ENCODE results near the gene PPARA. TPM values are rescaled to one million over a fixed set of nuclear protein-coding genes. Genes with fewer than 3 reads are reported as not detected.

The PPARA gene
- total RNA-seq, 1 experiment from 2014 or later, result 7.7 TPM

DNA sequence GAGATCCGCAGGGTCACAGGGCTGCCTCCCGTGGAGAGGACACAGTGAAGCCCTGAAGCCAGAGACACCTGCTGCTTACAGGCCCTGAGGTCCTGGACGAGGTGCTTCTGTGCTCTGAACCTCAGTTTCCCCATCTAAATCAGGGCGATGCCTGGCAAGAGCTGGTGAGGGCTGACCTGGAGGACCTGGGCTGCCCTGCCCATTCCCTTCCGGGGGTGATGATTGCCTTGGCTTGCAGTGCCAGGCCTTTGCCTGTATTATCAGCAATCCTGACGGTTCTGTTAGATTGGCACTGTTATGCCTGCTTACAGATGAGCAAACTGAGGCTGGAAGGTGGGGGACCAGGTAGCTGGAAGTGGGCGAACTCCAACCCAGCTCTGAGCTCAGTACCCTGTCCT lies 138.5 kb downstream of the PPARA start:
- no peaks in the 10 kb centered on the region for H3F3A ChIP-seq (ENCODE audit: low read length, unreplicated experiment)
- no peaks in the 10 kb centered on the region; the same call in 1 of the 2 replicates for H3K36me3 ChIP-seq (ENCODE audit: low read depth, low read length)
- H4K20me1 ChIP-seq (ENCODE audit: low read length), result no peaks in the 10 kb centered on the region
- TF ChIP-seq EZH2 (IDR thresholded peaks at IDR 0.05; ENCODE audit: low read length, unreplicated experiment), result no peak
- TF ChIP-seq, protein P1, sequence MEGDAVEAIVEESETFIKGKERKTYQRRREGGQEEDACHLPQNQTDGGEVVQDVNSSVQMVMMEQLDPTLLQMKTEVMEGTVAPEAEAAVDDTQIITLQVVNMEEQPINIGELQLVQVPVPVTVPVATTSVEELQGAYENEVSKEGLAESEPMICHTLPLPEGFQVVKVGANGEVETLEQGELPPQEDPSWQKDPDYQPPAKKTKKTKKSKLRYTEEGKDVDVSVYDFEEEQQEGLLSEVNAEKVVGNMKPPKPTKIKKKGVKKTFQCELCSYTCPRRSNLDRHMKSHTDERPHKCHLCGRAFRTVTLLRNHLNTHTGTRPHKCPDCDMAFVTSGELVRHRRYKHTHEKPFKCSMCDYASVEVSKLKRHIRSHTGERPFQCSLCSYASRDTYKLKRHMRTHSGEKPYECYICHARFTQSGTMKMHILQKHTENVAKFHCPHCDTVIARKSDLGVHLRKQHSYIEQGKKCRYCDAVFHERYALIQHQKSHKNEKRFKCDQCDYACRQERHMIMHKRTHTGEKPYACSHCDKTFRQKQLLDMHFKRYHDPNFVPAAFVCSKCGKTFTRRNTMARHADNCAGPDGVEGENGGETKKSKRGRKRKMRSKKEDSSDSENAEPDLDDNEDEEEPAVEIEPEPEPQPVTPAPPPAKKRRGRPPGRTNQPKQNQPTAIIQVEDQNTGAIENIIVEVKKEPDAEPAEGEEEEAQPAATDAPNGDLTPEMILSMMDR (conservative IDR thresholded peaks at IDR 0.05; ENCODE audit: low read depth, low read length), result no peak
- no peak for TF ChIP-seq EZH2phosphoT487 (IDR thresholded peaks at IDR 0.05; ENCODE audit: borderline replicate concordance, low read length)
- H3K27ac ChIP-seq (ENCODE audit: low read length), result no peak overlapping the region
- no TSS peak for BruUV-seq (replicated peaks)
- no peaks in the 10 kb centered on the region for H3K9me2 ChIP-seq (replicated peaks; ENCODE audit: low read length)
- H3K4me2 ChIP-seq (ENCODE audit: low read length), result no peak overlapping the region
- no peak overlapping the region for H3K9ac ChIP-seq (ENCODE audit: low read length)
- H3K27me3 ChIP-seq (ENCODE audit: low read length), result no peaks in the 10 kb centered on the region
- DNase-seq (no peak), ATAC-seq (no peak)
- no peaks in the 10 kb centered on the region for H3K4me1 ChIP-seq (ENCODE audit: insufficient read depth, low read length)
- CTCF ChIA-PET, result no interaction called here
- no peak overlapping the region for H2AFZ ChIP-seq (ENCODE audit: low read length)
- H3K9me3 ChIP-seq (ENCODE audit: low read length), result no peaks in the 10 kb centered on the region
- no peaks in the 10 kb centered on the region for H3K79me2 ChIP-seq (ENCODE audit: low read length)
- no peak overlapping the region for H3K4me3 ChIP-seq (ENCODE audit: low read length)
- POLR2A ChIA-PET (ENCODE audit: unreplicated experiment), result no interaction called here
- intact Hi-C loops (cut with micrococcal nuclease), result no loop called here

DNA sequence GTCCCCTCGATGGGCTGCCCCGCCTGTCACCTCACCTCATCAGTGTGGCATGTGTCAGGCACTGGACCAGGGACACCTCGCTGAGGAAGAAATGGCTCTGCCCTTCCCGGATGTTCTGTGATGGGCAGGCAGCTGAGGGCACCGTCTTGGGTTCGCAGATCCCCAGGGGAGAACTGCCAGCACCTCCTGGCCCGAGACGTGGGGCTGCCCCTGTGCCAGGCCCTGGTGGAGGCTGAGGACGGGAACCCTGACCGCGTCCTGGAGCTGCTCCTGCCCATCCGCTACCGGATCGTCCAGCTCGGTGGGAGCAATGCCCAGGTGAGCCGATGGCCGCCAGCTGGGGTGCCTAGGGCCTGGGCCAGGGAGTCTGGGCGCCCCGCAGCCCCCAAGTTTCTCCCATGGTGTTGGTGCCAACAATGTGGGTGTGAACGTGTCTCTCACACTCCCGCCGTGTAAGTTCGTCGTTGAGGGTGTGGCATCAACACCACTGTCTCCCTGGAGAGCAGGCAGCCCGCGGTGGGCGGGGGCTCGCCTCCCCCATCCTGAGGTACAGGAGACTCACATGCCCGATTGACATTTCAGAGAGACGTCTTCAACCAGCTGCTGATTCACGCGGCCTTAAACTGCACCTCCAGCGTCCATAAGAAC lies 139.0 kb downstream of the PPARA start:
- Histone ChIP-seq H3K79me2 (ENCODE audit: low read length) (no peaks in the 10 kb centered on the region), H3K4me1 (ENCODE audit: insufficient read depth, low read length) (no peaks in the 10 kb centered on the region), H4K20me1 (ENCODE audit: low read length) (no peaks in the 10 kb centered on the region), H3F3A (ENCODE audit: low read length, unreplicated experiment) (no peaks in the 10 kb centered on the region), H3K36me3 (ENCODE audit: low read depth, low read length) (no peaks in the 10 kb centered on the region), H3K9me2 (replicated peaks; ENCODE audit: low read length) (no peaks in the 10 kb centered on the region), H3K27ac (ENCODE audit: low read length) (no peak overlapping the region), H2AFZ (ENCODE audit: low read length) (no peak overlapping the region), H3K27me3 (ENCODE audit: low read length) (no peaks in the 10 kb centered on the region), H3K4me2 (ENCODE audit: low read length) (no peak overlapping the region), H3K9me3 (ENCODE audit: low read length) (no peaks in the 10 kb centered on the region), H3K9ac (ENCODE audit: low read length) (no peak overlapping the region), H3K4me3 (ENCODE audit: low read length) (no peak overlapping the region)
- CTCF ChIA-PET, result no interaction called here
- ATAC-seq (no peak), DNase-seq (no peak)
- no TSS peak for BruUV-seq (replicated peaks)
- POLR2A ChIA-PET (ENCODE audit: unreplicated experiment), result no interaction called here
- no peak for TF ChIP-seq EZH2 (IDR thresholded peaks at IDR 0.05; ENCODE audit: low read length, unreplicated experiment)
- TF ChIP-seq, protein P1 (conservative IDR thresholded peaks at IDR 0.05; ENCODE audit: low read depth, low read length), result no peak
- TF ChIP-seq EZH2phosphoT487 (IDR thresholded peaks at IDR 0.05; ENCODE audit: borderline replicate concordance, low read length), result no peak
- intact Hi-C loops (cut with micrococcal nuclease), result no loop called here

DNA sequence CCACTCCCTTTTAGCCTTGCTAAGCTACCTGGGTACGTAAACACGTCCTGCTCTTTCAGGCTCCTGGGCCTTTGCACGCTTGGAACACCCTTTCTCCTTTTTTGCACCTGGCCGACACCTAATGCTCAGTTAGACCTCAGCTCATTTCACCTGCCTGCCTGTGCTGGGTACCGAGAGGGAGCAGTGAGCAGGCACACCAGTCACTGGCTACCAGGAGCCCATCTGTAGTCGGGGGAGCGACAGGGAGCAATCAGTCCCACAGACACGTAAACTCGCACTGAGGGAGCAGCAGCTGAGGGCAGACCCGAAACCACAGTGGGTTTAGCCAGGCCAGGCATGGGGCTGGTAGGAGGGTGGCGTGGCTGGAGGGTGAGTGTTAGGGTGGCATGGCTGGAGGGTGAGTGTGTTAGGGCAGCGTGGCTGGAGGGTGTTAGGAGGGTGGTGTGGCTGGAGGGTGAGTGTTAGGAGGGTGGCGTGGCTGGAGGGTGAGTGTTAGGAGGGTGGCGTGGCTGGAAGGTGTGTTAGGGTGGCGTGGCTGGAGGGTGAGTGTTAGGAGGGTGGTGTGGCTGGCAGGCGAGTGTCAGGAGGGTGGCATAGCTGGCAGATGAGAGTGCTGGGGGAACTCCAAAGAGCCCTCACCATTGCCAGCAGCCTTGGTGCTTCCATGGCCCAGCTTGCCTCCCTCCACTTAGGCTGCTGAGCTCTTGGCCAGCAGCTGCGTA lies 140.0 kb downstream of the PPARA start:
- Histone ChIP-seq H2AFZ (ENCODE audit: low read length) (no peak overlapping the region), H3K4me2 (ENCODE audit: low read length) (no peak overlapping the region), H3K4me3 (ENCODE audit: low read length) (no peak overlapping the region), H4K20me1 (ENCODE audit: low read length) (no peaks in the 10 kb centered on the region), H3K79me2 (ENCODE audit: low read length) (no peaks in the 10 kb centered on the region), H3K9me2 (replicated peaks; ENCODE audit: low read length) (no peaks in the 10 kb centered on the region), H3K27me3 (ENCODE audit: low read length) (no peaks in the 10 kb centered on the region), H3K9me3 (ENCODE audit: low read length) (no peaks in the 10 kb centered on the region), H3K36me3 (ENCODE audit: low read depth, low read length) (no peaks in the 10 kb centered on the region), H3F3A (ENCODE audit: low read length, unreplicated experiment) (no peaks in the 10 kb centered on the region), H3K9ac (ENCODE audit: low read length) (no peak overlapping the region), H3K27ac (ENCODE audit: low read length) (no peak overlapping the region), H3K4me1 (ENCODE audit: insufficient read depth, low read length) (no peaks in the 10 kb centered on the region)
- intact Hi-C loops (cut with micrococcal nuclease), result no loop called here
- DNase-seq, result no peak
- no TSS peak for BruUV-seq (replicated peaks)
- no peak for ATAC-seq
- POLR2A ChIA-PET (ENCODE audit: unreplicated experiment), result no interaction called here
- CTCF ChIA-PET, result no interaction called here
- no peak for TF ChIP-seq EZH2 (IDR thresholded peaks at IDR 0.05; ENCODE audit: low read length, unreplicated experiment)
- TF ChIP-seq, protein P1 (conservative IDR thresholded peaks at IDR 0.05; ENCODE audit: low read depth, low read length), result no peak
- no peak for TF ChIP-seq EZH2phosphoT487 (IDR thresholded peaks at IDR 0.05; ENCODE audit: borderline replicate concordance, low read length)
